SH-SY5Y (cell line): ENCODE data around the gene NCOA4.

Experiments
- GATA2 ChIP-seq: IDR thresholded peaks from 2 replicates; pipeline ENCODE4 v1.6.1; 2011; ENCODE audit warnings: mild to moderate bottlenecking, low read depth, low read length
- GATA3 ChIP-seq: IDR thresholded peaks from 2 replicates; pipeline ENCODE4 v1.6.1; 2011; ENCODE audit warnings: low read depth, mild to moderate bottlenecking, low read length, moderate library complexity

DNA sequence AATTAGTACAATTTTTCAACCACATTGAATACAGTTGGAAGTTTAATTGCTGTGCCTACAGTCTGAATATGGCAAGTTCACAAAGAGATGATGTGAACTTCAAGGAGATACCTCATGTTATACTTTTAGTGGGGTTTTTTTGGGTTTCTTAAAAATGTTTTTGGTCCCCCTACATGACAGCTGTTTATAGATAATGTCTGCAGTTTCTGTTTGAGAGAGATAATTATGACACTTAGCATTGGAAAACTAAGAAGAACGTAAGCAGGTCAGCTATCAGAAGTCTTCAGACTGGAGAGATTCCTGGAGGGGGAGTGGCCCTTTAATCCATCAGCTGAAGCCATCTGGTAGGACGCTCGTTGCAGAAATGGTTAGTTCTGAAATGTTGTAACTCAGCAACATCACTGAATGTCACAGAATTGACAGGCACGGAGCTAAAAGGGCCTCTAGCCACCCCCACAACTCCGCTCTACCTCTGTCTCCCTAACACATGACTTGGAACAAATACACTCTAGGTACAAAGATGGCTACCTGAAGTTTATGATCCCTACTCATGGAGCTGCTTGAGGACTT, 29.2 kb downstream of the NCOA4 start:
- TF ChIP-seq GATA3 (no peak), GATA2 (no peak)
